Measurements from ENCODE around the gene ARHGEF33.
A peak's percentile ranks its signal among the peaks of the same experiment; 100 is the strongest.
"Not testable (repeated sequence)": the region's sequence is repeated elsewhere in the genome, so short reads cannot be mapped to it uniquely, and the experiment has no call there.

Gene ARHGEF33

GRCh38 chr2:38909872-38910271 lies 20.2 kb downstream of the ARHGEF33 start:
- no peak for DNase-seq

GRCh38 chr2:38911191-38911590 lies 21.5 kb downstream of the ARHGEF33 start:
- DNase-seq, result no peak

- no peak for DNase-seq
Measured at GRCh38 chr2:38912619-38913018, 22.9 kb downstream of the ARHGEF33 start.

- no peak for DNase-seq
Measured at GRCh38 chr2:38922389-38922788, 32.7 kb downstream of the ARHGEF33 start.

- DNase-seq, result peak in 2 of 56 donors; percentile 0 to 4
Measured at GRCh38 chr2:38922902-38923301, 33.2 kb downstream of the ARHGEF33 start.

GRCh38 chr2:38925982-38926381 lies 36.3 kb downstream of the ARHGEF33 start:
- no peak for DNase-seq

GRCh38 chr2:38930600-38930999 lies 40.9 kb downstream of the ARHGEF33 start:
- DNase-seq, result no peak

- no peak for DNase-seq
Measured at GRCh38 chr2:38932586-38932985, 42.9 kb downstream of the ARHGEF33 start.

- DNase-seq, result no peak
Measured at GRCh38 chr2:38933653-38934052, 44.0 kb downstream of the ARHGEF33 start.

GRCh38 chr2:38934742-38935141 lies 45.1 kb downstream of the ARHGEF33 start:
- no peak for DNase-seq

GRCh38 chr2:38935568-38936172 lies 46.0 kb downstream of the ARHGEF33 start:
- no peak for DNase-seq

- DNase-seq, result not testable (repeated sequence)
Measured at GRCh38 chr2:38936516-38936915, 46.8 kb downstream of the ARHGEF33 start.

- DNase-seq, result no peak
Measured at GRCh38 chr2:38937548-38937947, 47.9 kb downstream of the ARHGEF33 start.

- no peak for DNase-seq
Measured at GRCh38 chr2:38940746-38941145, 51.1 kb downstream of the ARHGEF33 start.

- no peak for DNase-seq
Measured at GRCh38 chr2:38943784-38944183, 54.1 kb downstream of the ARHGEF33 start.

- no peak for DNase-seq
Measured at GRCh38 chr2:38945372-38945771, 55.7 kb downstream of the ARHGEF33 start.

GRCh38 chr2:38945911-38946310 lies 56.2 kb downstream of the ARHGEF33 start:
- DNase-seq, result no peak

GRCh38 chr2:38947241-38948239 lies 57.9 kb downstream of the ARHGEF33 start:
- DNase-seq, result peak in 39 of 56 donors; percentile 1 to 77 (median 28)

GRCh38 chr2:38948387-38948882 lies 58.8 kb downstream of the ARHGEF33 start:
- no peak for DNase-seq

GRCh38 chr2:38948995-38949394 lies 59.3 kb downstream of the ARHGEF33 start:
- no peak for DNase-seq

- no peak for DNase-seq
Measured at GRCh38 chr2:38951766-38952165, 62.1 kb downstream of the ARHGEF33 start.

GRCh38 chr2:38957972-38958371 lies 68.3 kb downstream of the ARHGEF33 start:
- no peak for DNase-seq

Data from nucleus accumbens (tissue), 56 donors.